GM12878 (cell line): ENCODE data around the gene FSTL4. TPM values are rescaled to one million over a fixed set of nuclear protein-coding genes. Genes with fewer than 3 reads are reported as not detected.

Source experiments
- ATAC-seq: fragments of 200-7000 bp; cut with Tn5 transposase; 3 replicates; pipeline ENCODE4 v1.9.1; 2020; ENCODE audit warnings: mild to moderate bottlenecking, moderate library complexity
- BruUV-seq: library from RNA; stranded (reverse); fragments of 400-500 nt; replicated peaks from 2 replicates; lab custom pipeline; 2021; lab: Mats Ljungman, UMichigan
- CTCF ChIA-PET: fragments of 300-600 bp; sonication (Branson Sonifier 250); formaldehyde crosslinking; extraction: SDS; loops from one replicate; lab custom pipeline; 2021; ENCODE audit warnings: inconsistent platforms; lab: Yijun Ruan, JAX
- POLR2A ChIA-PET: fragments of 350-600 bp; formaldehyde crosslinking; extraction: SDS; loops from one replicate; lab custom pipeline; 2021; ENCODE audit warnings: inconsistent platforms; lab: Charles Lee
- RAD21 ChIA-PET: fragments of 300-600 bp; sonication (Branson Sonifier 250); formaldehyde crosslinking; loops from one replicate; lab custom pipeline; 2023; ENCODE audit warnings: antibody characterized with exemption; ENCODE audit not compliant: unreplicated experiment; lab: Charles Lee
- SMC1A ChIA-PET: fragments of 300-600 bp; sonication (Branson Sonifier 250); formaldehyde crosslinking; loops from one replicate; lab custom pipeline; 2023; ENCODE audit not compliant: unreplicated experiment, uncharacterized antibody; lab: Charles Lee
- DNase-seq: peaks from one replicate; pipeline ENCODE4 v3.0.0-alpha.2; 2011; ENCODE audit warnings: low read depth, low spot score
- FAIRE-seq: peaks from 3 replicates; lab custom pipeline; 2011; peaks lifted over from hg19 to GRCh38; lab: Jason Lieb, UNC
- H2AFZ ChIP-seq: 2 replicates; pipeline ENCODE4 v1.6.0; 2011; ENCODE audit warnings: low read depth, low read length, control low read depth; ENCODE audit not compliant: control insufficient read depth
- H3K27ac ChIP-seq: 2 replicates; pipeline ENCODE4 v1.5.1; 2011; ENCODE audit warnings: control low read depth; ENCODE audit not compliant: control insufficient read depth, insufficient read depth
- H3K27me3 ChIP-seq, 2 experiments: replicated peaks in 1 of 2; 2 replicates each; pipeline versions ENCODE4 v1.6.0 to v1.6.1; 2011; ENCODE audit warnings: low read length in 1 of 2; ENCODE audit not compliant: control insufficient read depth in 2 of 2, insufficient read depth in 2 of 2
- H3K36me3 ChIP-seq, 2 experiments: 2 replicates each; pipeline ENCODE4 v1.5.1; 2011; ENCODE audit warnings: low read length in 1 of 2; ENCODE audit not compliant: control insufficient read depth in 2 of 2, insufficient read depth in 2 of 2
- H3K4me1 ChIP-seq: 2 replicates; pipeline ENCODE4 v1.6.1; 2011; ENCODE audit warnings: mild to moderate bottlenecking, low read length, moderate library complexity, mixed read lengths; ENCODE audit not compliant: control insufficient read depth, insufficient read depth
- H3K4me2 ChIP-seq: 2 replicates; pipeline ENCODE4 v1.6.0; 2011; ENCODE audit warnings: control low read depth; ENCODE audit not compliant: control insufficient read depth, insufficient read depth
- H3K4me3 ChIP-seq: fragments of 200-600 bp; sonication (generic); 2 replicates; pipeline ENCODE4 v1.5.1; 2016
- H3K79me2 ChIP-seq: 2 replicates; pipeline ENCODE4 v1.6.0; 2011; ENCODE audit warnings: low read length; ENCODE audit not compliant: control insufficient read depth, insufficient read depth
- H3K9ac ChIP-seq: 2 replicates; pipeline ENCODE4 v1.8.0; 2011; ENCODE audit warnings: low read length, control low read depth, mixed read lengths; ENCODE audit not compliant: control insufficient read depth, insufficient read depth
- H3K9me3 ChIP-seq: replicated peaks from 3 replicates; pipeline ENCODE4 v1.5.1; 2011; ENCODE audit warnings: mild to moderate bottlenecking, low read length; ENCODE audit not compliant: control insufficient read depth, insufficient read depth
- H4K20me1 ChIP-seq: 2 replicates; pipeline ENCODE4 v1.6.0; 2011; ENCODE audit not compliant: control insufficient read depth, insufficient read depth
- CBX3 ChIP-seq: fragments of 200-600 bp; sonication (generic); IDR thresholded peaks from 2 replicates; pipeline ENCODE4 v1.6.1; 2016; ENCODE audit warnings: low read depth, borderline replicate concordance
- CREB1 ChIP-seq: IDR thresholded peaks from 2 replicates; pipeline ENCODE4 v1.6.1; 2012; ENCODE audit warnings: low read depth, mild to moderate bottlenecking, inconsistent platforms
- ELK1 ChIP-seq: IDR thresholded peaks from 2 replicates; pipeline ENCODE4 v1.6.1; 2012; ENCODE audit warnings: low read depth, low read length, improper control_type of control experiment
- EZH2 ChIP-seq: IDR thresholded peaks from 2 replicates; pipeline ENCODE4 v1.6.1; 2012; ENCODE audit warnings: low read depth, mild to moderate bottlenecking, control low read depth, inconsistent platforms, low read length, borderline replicate concordance; ENCODE audit not compliant: control insufficient read depth
- NR2F1 ChIP-seq: fragments of 450-650 bp; conservative IDR thresholded peaks from 2 replicates; pipeline ENCODE4 v1.6.1; 2017; ENCODE audit warnings: mild to moderate bottlenecking
- STAT1 ChIP-seq: fragments of 450-650 bp; conservative IDR thresholded peaks from 2 replicates; pipeline ENCODE4 v1.6.1; 2014; ENCODE audit warnings: antibody characterized with exemption, mild to moderate bottlenecking
- TCF7 ChIP-seq: IDR thresholded peaks from 2 replicates; pipeline ENCODE4 v1.6.1; 2014; ENCODE audit warnings: antibody characterized with exemption, borderline replicate concordance
- WGBS: methylation state at CpG from one replicate; pipeline ENCODE4 v1.1.6; 2016; ENCODE audit warnings: low lambda C conversion rate; ENCODE audit not compliant: insufficient replicate concordance, insufficient coverage; ENCODE audit errors: missing lambda C conversion rate; 5-methylcytosine and 5-hydroxymethylcytosine counted together
- in situ Hi-C: fragments of 300-500 bp; cut with MboI; formaldehyde crosslinking; loops from 9 replicates; pipeline ENCODE4 v1.14.3; 2018; ENCODE audit warnings: mixed read lengths
- intact Hi-C: fragments of 100-400 bp; cut with micrococcal nuclease; formaldehyde crosslinking; loops from one replicate; pipeline ENCODE4 v1.14.2; 2022; ENCODE audit not compliant: unreplicated experiment
- polyA plus RNA-seq, 11 experiments: library from polyadenylated mRNA; depleted of rRNA in 4 of 11; unstranded in 6 of 11; stranded (reverse) in 5 of 11; fragments of >200 nt; fragmentation: Nextera tagmentation in 4 of 11; fragmentation: Illumina TruSeq in 1 of 11; extraction: Ambion mirVana in 4 of 11; extraction: Trizol in 1 of 11; gene quantifications; 1 replicate in 1 of 11; 2 replicates in 10 of 11; pipeline versions ENCODE4 v1.2.1 to v1.2.3, GENCODE V29; 2011 to 2016; ENCODE audit warnings: inconsistent platforms in 2 of 11, missing spikeins in 2 of 11, low read depth in 1 of 11
- total RNA-seq, 4 experiments: library from RNA; depleted of rRNA in 3 of 4; stranded (reverse); fragments of >200 nt in 3 of 4; fragmentation: Illumina TruSeq in 1 of 4; extraction: Trizol in 1 of 4; gene quantifications; 2 replicates each; pipeline versions ENCODE4 v1.2.1 to v1.2.3, GENCODE V29; 2013 to 2021
- TF ChIP-seq, protein P1 (sequence below): IDR thresholded peaks from 2 replicates; pipeline ENCODE4 v1.6.1; 2011; ENCODE audit warnings: borderline replicate concordance, low read depth, mild to moderate bottlenecking, moderate library complexity, mixed read lengths, low read length; ENCODE audit not compliant: insufficient read depth; ENCODE audit errors: extremely low read length
- TF ChIP-seq, protein P2 (sequence below): fragments of 450-650 bp; IDR thresholded peaks from 2 replicates; pipeline ENCODE4 v1.6.1; 2017; ENCODE audit warnings: borderline replicate concordance

The FSTL4 gene
- total and polyA plus RNA-seq, 10 of the 15 experiments (the other 5 are each of a cell fraction or from before 2014, with no cell fraction given): 0.01 to 0.79 (median 0.21) TPM; not detected in 6

DNA sequence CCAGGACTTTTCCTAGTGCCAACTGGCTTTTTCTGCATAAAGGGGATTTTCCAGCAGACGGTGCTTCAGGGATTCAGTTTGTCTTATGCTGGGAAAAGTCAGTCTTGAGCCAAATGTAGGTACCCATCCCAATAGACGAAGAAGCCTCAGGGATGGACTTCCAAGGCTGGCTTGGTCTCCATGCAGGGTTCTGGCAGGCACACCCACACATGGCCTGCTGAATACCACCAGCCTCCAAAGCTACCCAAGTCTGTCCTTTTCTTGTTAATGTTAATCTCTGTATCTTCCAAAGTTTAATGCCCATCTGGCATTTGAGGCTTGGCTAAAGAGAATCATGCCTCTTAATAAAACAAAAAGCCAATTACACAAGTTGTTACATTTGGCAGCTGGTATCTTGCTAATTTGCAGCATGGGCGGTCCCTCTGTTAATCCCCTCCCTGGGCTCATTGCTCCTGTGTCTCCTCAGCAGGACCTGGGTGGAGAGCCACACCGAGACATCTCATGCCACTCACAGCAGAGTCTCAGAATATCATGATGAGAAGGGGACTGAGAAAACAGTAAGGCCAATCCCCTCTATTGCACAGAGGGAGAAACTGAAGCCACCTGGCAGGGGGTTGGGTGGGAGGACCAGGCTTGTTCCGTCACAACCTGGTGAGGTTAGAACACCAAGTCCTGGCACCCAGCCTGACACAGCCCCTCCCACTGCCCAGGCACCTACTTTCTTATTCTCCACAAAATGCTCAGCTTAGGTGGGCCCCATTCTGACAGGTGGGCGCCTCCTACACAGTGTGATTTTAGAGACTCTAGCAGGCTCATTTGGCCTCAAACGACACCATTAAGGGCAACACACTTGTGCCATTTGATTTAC lies 243.2 kb downstream of the FSTL4 start:
- Histone ChIP-seq H3K27me3 (no peaks in the 10 kb centered on the region; a peak in 3 of 4 replicates), H3K4me2 (no peak overlapping the region), H3K36me3 (no peaks in the 10 kb centered on the region), H3K9me3 (no peaks in the 10 kb centered on the region), H3K79me2 (no peaks in the 10 kb centered on the region), H3K4me1 (no peaks in the 10 kb centered on the region), H3K9ac (no peak overlapping the region), H3K27ac (no peak overlapping the region), H2AFZ (no peak overlapping the region), H3K4me3 (no peak overlapping the region), H4K20me1 (no peaks in the 10 kb centered on the region)
- RAD21 ChIA-PET: no interaction called here
- no peak for ATAC-seq
- no peak for FAIRE-seq
- CTCF ChIA-PET: interaction anchor here (0.8 to 2.8 kb wide), 2 partner anchors 22 to 55 kb away, joined by 3 to 6 read pairs; no protein-coding TSS in a partner anchor
- POLR2A ChIA-PET: no interaction called here
- SMC1A ChIA-PET: no interaction called here
- BruUV-seq: no TSS peak
- intact Hi-C loops (no loop called here), in situ Hi-C loops (no loop called here)
- TF ChIP-seq CREB1: no peak
- TF ChIP-seq ELK1: no peak
- no peak for TF ChIP-seq TCF7
- TF ChIP-seq NR2F1: no peak
- TF ChIP-seq STAT1: no peak
- no peak for TF ChIP-seq CBX3
- no peak for TF ChIP-seq EZH2
- TF ChIP-seq, protein P1, sequence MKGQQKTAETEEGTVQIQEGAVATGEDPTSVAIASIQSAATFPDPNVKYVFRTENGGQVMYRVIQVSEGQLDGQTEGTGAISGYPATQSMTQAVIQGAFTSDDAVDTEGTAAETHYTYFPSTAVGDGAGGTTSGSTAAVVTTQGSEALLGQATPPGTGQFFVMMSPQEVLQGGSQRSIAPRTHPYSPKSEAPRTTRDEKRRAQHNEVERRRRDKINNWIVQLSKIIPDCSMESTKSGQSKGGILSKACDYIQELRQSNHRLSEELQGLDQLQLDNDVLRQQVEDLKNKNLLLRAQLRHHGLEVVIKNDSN: no peak
- TF ChIP-seq, protein P2, sequence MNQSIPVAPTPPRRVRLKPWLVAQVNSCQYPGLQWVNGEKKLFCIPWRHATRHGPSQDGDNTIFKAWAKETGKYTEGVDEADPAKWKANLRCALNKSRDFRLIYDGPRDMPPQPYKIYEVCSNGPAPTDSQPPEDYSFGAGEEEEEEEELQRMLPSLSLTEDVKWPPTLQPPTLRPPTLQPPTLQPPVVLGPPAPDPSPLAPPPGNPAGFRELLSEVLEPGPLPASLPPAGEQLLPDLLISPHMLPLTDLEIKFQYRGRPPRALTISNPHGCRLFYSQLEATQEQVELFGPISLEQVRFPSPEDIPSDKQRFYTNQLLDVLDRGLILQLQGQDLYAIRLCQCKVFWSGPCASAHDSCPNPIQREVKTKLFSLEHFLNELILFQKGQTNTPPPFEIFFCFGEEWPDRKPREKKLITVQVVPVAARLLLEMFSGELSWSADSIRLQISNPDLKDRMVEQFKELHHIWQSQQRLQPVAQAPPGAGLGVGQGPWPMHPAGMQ: no peak
- no peak for DNase-seq
- 20% methylated on average over 7 of the region's 7 CpGs for WGBS
